Right atrium auricular region (tissue), 2 donors: ENCODE measurements around the gene GORASP1. TPM values are rescaled to one million over a fixed set of nuclear protein-coding genes. Genes with fewer than 3 reads are reported as not detected.

ENCODE experiments used
- DNase-seq: peaks from one replicate; pipeline ENCODE4 v3.0.0-alpha.2; 2019; ENCODE audit warnings: low spot score
- H3K27ac ChIP-seq, 2 donors: fragments of 200-600 bp; sonication (generic); 1 replicate in 1 of 2; 2 replicates in 1 of 2; pipeline ENCODE4 v1.5.1; 2016 to 2019
- H3K27me3 ChIP-seq, 2 donors: fragments of 200-600 bp; sonication (generic); one replicate each; pipeline versions ENCODE4 v1.5.1 to v1.6.0; 2017 to 2019
- H3K36me3 ChIP-seq: fragments of 200-600 bp; sonication (generic); one replicate; pipeline ENCODE4 v1.5.1; 2016
- H3K4me1 ChIP-seq, 2 donors: fragments of 200-600 bp; sonication (generic); one replicate each; pipeline versions ENCODE4 v1.5.1 to v1.6.0; 2017 to 2019
- H3K4me3 ChIP-seq, 2 donors: fragments of 200-600 bp; sonication (generic); 1 replicate in 1 of 2; 2 replicates in 1 of 2; pipeline ENCODE4 v1.5.1; 2017 to 2019; ENCODE audit warnings: mild to moderate bottlenecking in 1 of 2, moderate library complexity in 1 of 2
- H3K9me3 ChIP-seq, 2 donors: fragments of 200-600 bp; sonication (generic); one replicate each; pipeline ENCODE4 v1.5.1; 2019
- total RNA-seq, 2 donors: library from RNA; depleted of rRNA; stranded (reverse); fragments of >200 nt; gene quantifications; one replicate each; pipeline ENCODE4 v1.1.0, GENCODE V29; 2016
- TF ChIP-seq, protein P1 (sequence below), 2 donors: fragments of 200-600 bp; sonication (generic); IDR thresholded peaks; one replicate each; pipeline ENCODE4 v1.5.1; 2019; ENCODE audit warnings: antibody characterized with exemption in 2 of 2

The GORASP1 gene
- total RNA-seq, 2 donors from 2014 or later = 34.3 to 38.8 TPM

DNA sequence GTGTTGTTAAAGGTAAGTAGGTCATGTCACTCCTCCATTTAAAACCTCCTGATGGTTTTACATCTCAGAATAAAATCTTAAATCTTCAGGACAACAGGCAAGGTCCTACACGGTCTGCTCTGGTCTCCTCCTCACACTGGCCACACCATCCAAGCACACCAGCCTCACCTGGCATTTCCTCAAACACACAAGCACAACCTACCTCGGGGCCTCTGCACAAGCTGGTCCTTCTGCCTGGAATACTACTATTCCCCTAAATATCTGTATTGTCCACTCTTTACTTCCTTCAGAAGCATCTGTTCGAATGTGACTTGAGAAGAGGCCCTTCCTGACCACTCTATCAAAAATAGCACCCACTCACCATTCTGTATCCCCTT, 1.8 kb downstream of the GORASP1 start:
- peaks cover 0 to 60% of the 10 kb centered on the region in 2 donors for H3K4me1 ChIP-seq
- peak overlapping the region in 1 of 2 donors; percentile 95 for H3K27ac ChIP-seq
- no peaks in the 10 kb centered on the region for H3K9me3 ChIP-seq
- DNase-seq = no peak
- H3K4me3 ChIP-seq = peak overlapping the region in 1 of 2 donors; percentile 95
- TF ChIP-seq, protein P1, sequence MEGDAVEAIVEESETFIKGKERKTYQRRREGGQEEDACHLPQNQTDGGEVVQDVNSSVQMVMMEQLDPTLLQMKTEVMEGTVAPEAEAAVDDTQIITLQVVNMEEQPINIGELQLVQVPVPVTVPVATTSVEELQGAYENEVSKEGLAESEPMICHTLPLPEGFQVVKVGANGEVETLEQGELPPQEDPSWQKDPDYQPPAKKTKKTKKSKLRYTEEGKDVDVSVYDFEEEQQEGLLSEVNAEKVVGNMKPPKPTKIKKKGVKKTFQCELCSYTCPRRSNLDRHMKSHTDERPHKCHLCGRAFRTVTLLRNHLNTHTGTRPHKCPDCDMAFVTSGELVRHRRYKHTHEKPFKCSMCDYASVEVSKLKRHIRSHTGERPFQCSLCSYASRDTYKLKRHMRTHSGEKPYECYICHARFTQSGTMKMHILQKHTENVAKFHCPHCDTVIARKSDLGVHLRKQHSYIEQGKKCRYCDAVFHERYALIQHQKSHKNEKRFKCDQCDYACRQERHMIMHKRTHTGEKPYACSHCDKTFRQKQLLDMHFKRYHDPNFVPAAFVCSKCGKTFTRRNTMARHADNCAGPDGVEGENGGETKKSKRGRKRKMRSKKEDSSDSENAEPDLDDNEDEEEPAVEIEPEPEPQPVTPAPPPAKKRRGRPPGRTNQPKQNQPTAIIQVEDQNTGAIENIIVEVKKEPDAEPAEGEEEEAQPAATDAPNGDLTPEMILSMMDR (IDR thresholded peaks at IDR 0.05) = no peak
- peaks cover 3% of the 10 kb centered on the region for H3K36me3 ChIP-seq
- no peaks in the 10 kb centered on the region for H3K27me3 ChIP-seq

DNA sequence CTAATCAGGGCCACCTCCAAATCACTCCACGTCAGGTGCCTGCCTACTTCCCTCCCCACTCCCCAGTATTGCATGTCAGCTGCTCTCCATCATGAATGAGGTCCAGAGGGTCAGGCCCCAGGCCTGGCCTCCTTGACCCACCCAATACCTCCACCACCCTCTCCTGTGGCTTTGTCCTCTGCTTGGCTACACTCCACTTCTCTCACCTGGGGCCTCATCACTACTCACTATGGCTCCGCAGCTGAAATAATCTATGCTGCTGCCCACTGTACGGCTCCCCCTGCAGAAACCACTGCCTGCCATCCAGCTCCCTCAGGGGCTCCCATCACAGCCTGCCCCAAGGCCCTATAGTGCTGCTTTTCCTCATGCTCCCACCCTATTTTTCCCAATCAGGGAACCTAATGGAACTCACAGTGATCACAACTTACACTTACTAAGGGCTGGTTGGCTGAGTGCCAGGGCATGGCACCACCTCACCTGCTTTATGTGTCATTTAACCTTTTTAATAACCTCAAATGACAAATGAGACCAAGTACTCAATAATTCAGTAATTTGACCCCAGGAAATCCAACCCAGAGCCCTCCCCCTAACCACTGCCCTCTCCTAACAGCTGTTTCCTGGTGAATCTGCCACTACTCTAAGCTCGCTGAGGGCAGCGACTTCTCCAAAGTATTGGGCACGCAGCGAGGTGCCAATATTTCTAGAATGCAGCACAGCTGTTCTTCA, 2.3 kb downstream of the GORASP1 start:
- Histone ChIP-seq H3K9me3 (no peaks in the 10 kb centered on the region), H3K4me3 (no peak overlapping the region), H3K27me3 (no peaks in the 10 kb centered on the region), H3K27ac (no peak overlapping the region), H3K36me3 (peaks cover 8% of the 10 kb centered on the region), H3K4me1 (peaks cover 0 to 60% of the 10 kb centered on the region in 2 donors)
- no peak for DNase-seq
- TF ChIP-seq, protein P1 (IDR thresholded peaks at IDR 0.05) = no peak

DNA sequence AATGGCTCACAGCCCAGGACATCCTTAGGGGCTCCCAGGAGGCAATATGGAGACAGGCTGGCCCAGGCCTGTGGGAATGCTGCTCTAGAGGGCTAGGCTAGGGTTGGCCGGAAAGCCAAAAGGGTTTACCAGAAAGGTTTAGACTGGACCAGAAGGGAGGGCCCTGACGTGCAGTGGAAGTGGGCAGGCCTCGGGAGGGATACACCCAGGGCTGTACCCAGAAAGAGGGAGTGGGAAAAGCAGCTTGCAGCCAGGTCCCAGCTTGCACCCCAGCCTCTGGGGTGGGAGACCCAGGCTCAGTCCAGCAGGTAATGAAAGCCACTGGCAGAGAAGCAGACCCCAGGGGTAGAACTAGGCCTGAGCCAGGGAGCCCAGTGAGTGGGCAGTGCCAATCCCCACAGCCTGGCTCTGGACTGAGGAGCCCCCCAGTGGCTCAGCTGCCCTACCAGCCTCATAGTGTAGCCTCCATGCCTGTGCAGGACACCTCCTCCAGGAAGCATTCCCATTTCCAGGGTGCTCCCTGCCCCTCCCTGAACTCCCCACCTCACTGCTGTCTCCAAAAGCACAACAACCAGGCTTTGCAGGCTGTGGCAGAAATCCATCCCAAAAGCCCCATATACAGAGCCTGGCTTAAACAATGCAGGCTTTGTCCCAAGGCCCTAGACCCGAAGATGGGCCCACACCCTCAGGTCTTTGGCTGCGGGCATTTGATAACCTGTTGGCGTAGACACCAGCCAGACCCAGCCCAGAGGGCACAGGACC, 3.5 kb downstream of the GORASP1 start:
- DNase-seq = no peak
- Histone ChIP-seq H3K27me3 (no peaks in the 10 kb centered on the region), H3K27ac (peak overlapping the region; percentile 6 to 28), H3K4me3 (no peak overlapping the region), H3K9me3 (no peaks in the 10 kb centered on the region), H3K4me1 (peaks cover 0 to 58% of the 10 kb centered on the region in 2 donors), H3K36me3 (peaks cover 20% of the 10 kb centered on the region)
- TF ChIP-seq, protein P1 (IDR thresholded peaks at IDR 0.05) = no peak

DNA sequence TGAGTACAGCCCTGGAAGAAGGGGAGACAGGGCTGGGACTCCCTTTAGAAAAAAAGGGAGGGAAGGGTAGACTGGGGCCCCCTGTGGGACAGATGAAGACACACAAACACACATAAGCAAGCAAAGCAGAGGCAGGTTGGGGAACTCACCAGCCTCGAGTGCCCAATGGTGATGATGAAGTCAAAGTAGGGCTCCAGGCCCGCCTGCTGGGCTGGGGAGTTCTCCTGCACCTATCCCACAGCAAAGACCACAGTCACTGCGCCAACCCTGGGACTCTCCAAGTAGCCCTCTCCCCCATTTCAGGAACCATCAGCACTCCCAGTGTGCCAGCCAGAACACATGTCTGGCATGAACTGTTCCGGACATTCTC, 4.1 kb downstream of the GORASP1 start:
- no peak overlapping the region for H3K4me3 ChIP-seq
- H3K4me1 ChIP-seq = peaks cover 0 to 52% of the 10 kb centered on the region in 2 donors
- TF ChIP-seq, protein P1 (IDR thresholded peaks at IDR 0.05) = no peak
- no peaks in the 10 kb centered on the region for H3K27me3 ChIP-seq
- no peak for DNase-seq
- H3K9me3 ChIP-seq = no peaks in the 10 kb centered on the region
- peaks cover 27% of the 10 kb centered on the region for H3K36me3 ChIP-seq
- H3K27ac ChIP-seq = peak overlapping the region in 1 of 2 donors; percentile 6

DNA sequence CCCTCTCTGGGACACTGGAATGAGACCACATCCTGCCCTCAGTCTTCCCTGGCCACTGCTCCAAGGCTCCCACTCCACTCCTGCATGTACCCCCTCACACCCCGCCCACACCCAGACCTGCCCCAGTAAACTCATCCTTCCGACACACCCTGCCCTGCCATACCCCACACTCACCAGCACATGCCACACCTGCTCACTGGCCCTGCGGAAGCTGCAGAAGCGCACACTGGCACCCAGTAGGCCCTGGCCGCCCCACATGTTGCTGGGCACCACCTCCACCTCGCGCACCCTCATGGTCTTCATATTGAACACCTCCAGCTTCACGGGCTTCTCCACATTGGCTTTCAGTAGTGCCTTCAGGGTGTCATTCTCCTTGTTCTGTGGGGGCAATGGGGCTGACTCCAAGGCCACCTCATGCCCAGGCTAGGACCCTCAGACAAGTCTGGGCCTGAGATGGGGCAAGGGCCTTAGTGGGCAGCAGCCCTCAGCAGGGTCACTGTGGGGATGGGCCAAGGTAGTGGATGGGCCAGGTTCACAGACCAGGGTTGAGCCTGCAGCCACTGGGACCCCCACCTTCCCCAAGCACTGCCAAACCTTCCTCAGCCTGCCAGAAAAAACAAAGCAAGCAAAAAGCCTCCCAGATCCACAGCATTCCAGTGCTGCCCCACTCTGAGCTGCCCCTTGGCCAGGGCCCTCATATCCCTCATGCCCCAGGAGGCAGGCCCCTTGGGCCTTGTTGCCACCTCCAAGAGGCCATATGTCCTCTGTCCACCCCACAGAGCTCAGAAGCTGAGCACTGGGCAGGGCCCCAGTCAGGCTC, 4.7 kb downstream of the GORASP1 start:
- TF ChIP-seq, protein P1 (IDR thresholded peaks at IDR 0.05) = no peak
- no peak for DNase-seq
- H3K9me3 ChIP-seq = no peaks in the 10 kb centered on the region
- no peak overlapping the region for H3K4me3 ChIP-seq
- peaks cover 33% of the 10 kb centered on the region for H3K36me3 ChIP-seq
- no peak overlapping the region for H3K27ac ChIP-seq
- H3K4me1 ChIP-seq = peaks cover 0 to 46% of the 10 kb centered on the region in 2 donors
- no peaks in the 10 kb centered on the region for H3K27me3 ChIP-seq
